Testis (tissue), 2 donors: ENCODE measurements around the gene EDARADD.

Experiments
- CTCF ChIP-seq, 3 experiments: fragments of 450-650 bp in 2 of 3; fragments of 200-600 bp in 1 of 3; sonication (generic) in 1 of 3; IDR thresholded peaks; one replicate each; pipeline ENCODE4 v1.5.1; 2016 to 2019; ENCODE audit warnings: antibody characterized with exemption in 3 of 3, mild to moderate bottlenecking in 2 of 3, moderate library complexity in 1 of 3
- POLR2A ChIP-seq: fragments of 450-650 bp; IDR thresholded peaks from one replicate; pipeline ENCODE4 v1.6.1; 2017; ENCODE audit warnings: antibody characterized with exemption, mild to moderate bottlenecking, moderate library complexity

- TF ChIP-seq CTCF (IDR thresholded peaks at IDR 0.05) (no peak), POLR2A (no peak)
These were observed 71.3 kb downstream of the EDARADD start for GRCh38 chr1:236465231-236465958.
